K562 (cell line): ENCODE data around the gene SLC16A5.

Source experiments
- EGR1 ChIP-seq: fragments of 450-650 bp; conservative IDR thresholded peaks from 2 replicates; pipeline ENCODE4 v1.6.1; 2017; ENCODE audit warnings: mild to moderate bottlenecking
- EHMT2 ChIP-seq: fragments of 450-650 bp; IDR thresholded peaks from 2 replicates; pipeline ENCODE4 v1.6.1; 2018; ENCODE audit warnings: antibody characterized with exemption
- SMARCA5 ChIP-seq: fragments of 450-650 bp; IDR thresholded peaks from 2 replicates; pipeline ENCODE4 v1.6.1; 2016
- TF ChIP-seq, protein P1 (sequence below), 3 experiments: IDR thresholded peaks in 2 of 3; conservative IDR thresholded peaks in 1 of 3; 2 replicates each; pipeline ENCODE4 v1.5.1; 2011 to 2012; ENCODE audit warnings: low read length in 3 of 3, mild to moderate bottlenecking in 3 of 3, control low read depth in 2 of 3, improper control_type of control experiment in 1 of 3, inconsistent platforms in 1 of 3, low read depth in 1 of 3, mixed read lengths in 1 of 3, moderate library complexity in 1 of 3; ENCODE audit not compliant: insufficient read depth in 2 of 3

- TF ChIP-seq, protein P1, sequence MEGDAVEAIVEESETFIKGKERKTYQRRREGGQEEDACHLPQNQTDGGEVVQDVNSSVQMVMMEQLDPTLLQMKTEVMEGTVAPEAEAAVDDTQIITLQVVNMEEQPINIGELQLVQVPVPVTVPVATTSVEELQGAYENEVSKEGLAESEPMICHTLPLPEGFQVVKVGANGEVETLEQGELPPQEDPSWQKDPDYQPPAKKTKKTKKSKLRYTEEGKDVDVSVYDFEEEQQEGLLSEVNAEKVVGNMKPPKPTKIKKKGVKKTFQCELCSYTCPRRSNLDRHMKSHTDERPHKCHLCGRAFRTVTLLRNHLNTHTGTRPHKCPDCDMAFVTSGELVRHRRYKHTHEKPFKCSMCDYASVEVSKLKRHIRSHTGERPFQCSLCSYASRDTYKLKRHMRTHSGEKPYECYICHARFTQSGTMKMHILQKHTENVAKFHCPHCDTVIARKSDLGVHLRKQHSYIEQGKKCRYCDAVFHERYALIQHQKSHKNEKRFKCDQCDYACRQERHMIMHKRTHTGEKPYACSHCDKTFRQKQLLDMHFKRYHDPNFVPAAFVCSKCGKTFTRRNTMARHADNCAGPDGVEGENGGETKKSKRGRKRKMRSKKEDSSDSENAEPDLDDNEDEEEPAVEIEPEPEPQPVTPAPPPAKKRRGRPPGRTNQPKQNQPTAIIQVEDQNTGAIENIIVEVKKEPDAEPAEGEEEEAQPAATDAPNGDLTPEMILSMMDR (IDR thresholded peaks at IDR 0.05 in 2 of 3, conservative IDR thresholded peaks at IDR 0.05 in 1 of 3; ENCODE audit: insufficient read depth in 2 of 3, low read depth in 1 of 3, low read length in 3 of 3), result no peak
- TF ChIP-seq EGR1 (peak; percentile 58), EHMT2 (no peak), SMARCA5 (no peak)
Measured at GRCh38 chr17:75047398-75048098, 40.2 kb upstream of the SLC16A5 start.
